PC-3 (cell line): ENCODE results near the gene ADSS1. TPM values are rescaled to one million over a fixed set of nuclear protein-coding genes. Genes with fewer than 3 reads are reported as not detected.

ENCODE experiments used
- ATAC-seq: fragments of 200-7000 bp; cut with Tn5 transposase; 2 replicates; pipeline ENCODE4 v1.9.1; 2020; ENCODE audit warnings: mild to moderate bottlenecking, moderate library complexity
- BruUV-seq: library from RNA; stranded (reverse); fragments of 400-500 nt; replicated peaks from 2 replicates; lab custom pipeline; 2021; lab: Mats Ljungman, UMichigan
- CTCF ChIA-PET: fragments of 300-600 bp; sonication (Branson Sonifier 250); formaldehyde crosslinking; loops from one replicate; lab custom pipeline; 2022; ENCODE audit warnings: antibody characterized with exemption; lab: Charles Lee
- POLR2A ChIA-PET: fragments of 300-600 bp; sonication (Branson Sonifier 250); formaldehyde crosslinking; loops from one replicate; lab custom pipeline; 2022; ENCODE audit warnings: antibody characterized with exemption; ENCODE audit not compliant: unreplicated experiment; lab: Charles Lee
- DNase-seq: peaks from one replicate; pipeline ENCODE4 v3.0.0-alpha.2; 2015
- H2AFZ ChIP-seq: fragments of 300-600 bp; sonication (generic); 2 replicates; pipeline ENCODE4 v1.6.0; 2016; ENCODE audit warnings: antibody characterized with exemption, low read length
- H3F3A ChIP-seq: fragments of 300-600 bp; sonication (generic); one replicate; pipeline ENCODE4 v1.6.0; 2017; ENCODE audit warnings: antibody characterized with exemption, low read length, control low read depth, mild to moderate bottlenecking; ENCODE audit not compliant: unreplicated experiment
- H3K27ac ChIP-seq: fragments of 300-600 bp; sonication (generic); 2 replicates; pipeline ENCODE4 v1.5.1; 2016; ENCODE audit warnings: mild to moderate bottlenecking, low read length
- H3K27me3 ChIP-seq: fragments of 300-600 bp; sonication (generic); 2 replicates; pipeline ENCODE4 v1.6.1; 2016; ENCODE audit warnings: low read length, mixed read lengths
- H3K36me3 ChIP-seq: fragments of 300-600 bp; sonication (generic); 2 replicates; pipeline ENCODE4 v1.6.1; 2016; ENCODE audit warnings: low read depth, mixed run types, low read length, mixed read lengths
- H3K4me1 ChIP-seq: fragments of 300-600 bp; sonication (generic); 2 replicates; pipeline ENCODE4 v1.5.1; 2016; ENCODE audit warnings: low read length; ENCODE audit not compliant: insufficient read depth
- H3K4me2 ChIP-seq: fragments of 300-600 bp; sonication (generic); 2 replicates; pipeline ENCODE4 v1.6.0; 2016; ENCODE audit warnings: low read length
- H3K4me3 ChIP-seq: fragments of 300-600 bp; sonication (generic); 2 replicates; pipeline ENCODE4 v1.5.1; 2016; ENCODE audit warnings: mild to moderate bottlenecking, low read length, mixed read lengths
- H3K79me2 ChIP-seq: fragments of 300-600 bp; sonication (generic); 2 replicates; pipeline ENCODE4 v1.6.1; 2017; ENCODE audit warnings: low read length, mixed read lengths
- H3K9ac ChIP-seq: fragments of 300-600 bp; sonication (generic); 2 replicates; pipeline ENCODE4 v1.6.0; 2016; ENCODE audit warnings: mild to moderate bottlenecking, low read length
- H3K9me2 ChIP-seq: fragments of 300-600 bp; sonication (generic); replicated peaks from 2 replicates; pipeline ENCODE4 v1.6.1; 2016; ENCODE audit warnings: mixed run types, low read length, mixed read lengths
- H3K9me3 ChIP-seq: fragments of 300-600 bp; sonication (generic); 2 replicates; pipeline ENCODE4 v1.6.1; 2016; ENCODE audit warnings: low read length, mixed read lengths
- H4K20me1 ChIP-seq: fragments of 300-600 bp; sonication (generic); 2 replicates; pipeline ENCODE4 v1.6.1; 2016; ENCODE audit warnings: low read length, mixed read lengths
- EZH2 ChIP-seq: fragments of 300-600 bp; sonication (generic); IDR thresholded peaks from one replicate; pipeline ENCODE4 v1.6.1; 2017; ENCODE audit warnings: antibody characterized with exemption, mild to moderate bottlenecking, low read length; ENCODE audit not compliant: unreplicated experiment
- EZH2phosphoT487 ChIP-seq: fragments of 300-600 bp; sonication (generic); IDR thresholded peaks from 2 replicates; pipeline ENCODE4 v1.6.1; 2018; ENCODE audit warnings: mild to moderate bottlenecking, antibody characterized with exemption, low read length, borderline replicate concordance
- intact Hi-C: fragments of 100-400 bp; cut with micrococcal nuclease; formaldehyde crosslinking; loops from 2 replicates; pipeline ENCODE4 v1.9.0; 2023
- total RNA-seq: library from RNA; depleted of rRNA; stranded (reverse); fragments of >200 nt; gene quantifications from 2 replicates; pipeline ENCODE4 v1.2.3, GENCODE V29; 2014
- TF ChIP-seq, protein P1 (sequence below): fragments of 300-600 bp; sonication (generic); conservative IDR thresholded peaks from 2 replicates; pipeline ENCODE4 v1.5.1; 2017; ENCODE audit warnings: antibody characterized with exemption, low read depth, mild to moderate bottlenecking, low read length

ADSS1 gene
- total RNA-seq, 1 experiment from 2014 or later = 7.9 TPM

DNA sequence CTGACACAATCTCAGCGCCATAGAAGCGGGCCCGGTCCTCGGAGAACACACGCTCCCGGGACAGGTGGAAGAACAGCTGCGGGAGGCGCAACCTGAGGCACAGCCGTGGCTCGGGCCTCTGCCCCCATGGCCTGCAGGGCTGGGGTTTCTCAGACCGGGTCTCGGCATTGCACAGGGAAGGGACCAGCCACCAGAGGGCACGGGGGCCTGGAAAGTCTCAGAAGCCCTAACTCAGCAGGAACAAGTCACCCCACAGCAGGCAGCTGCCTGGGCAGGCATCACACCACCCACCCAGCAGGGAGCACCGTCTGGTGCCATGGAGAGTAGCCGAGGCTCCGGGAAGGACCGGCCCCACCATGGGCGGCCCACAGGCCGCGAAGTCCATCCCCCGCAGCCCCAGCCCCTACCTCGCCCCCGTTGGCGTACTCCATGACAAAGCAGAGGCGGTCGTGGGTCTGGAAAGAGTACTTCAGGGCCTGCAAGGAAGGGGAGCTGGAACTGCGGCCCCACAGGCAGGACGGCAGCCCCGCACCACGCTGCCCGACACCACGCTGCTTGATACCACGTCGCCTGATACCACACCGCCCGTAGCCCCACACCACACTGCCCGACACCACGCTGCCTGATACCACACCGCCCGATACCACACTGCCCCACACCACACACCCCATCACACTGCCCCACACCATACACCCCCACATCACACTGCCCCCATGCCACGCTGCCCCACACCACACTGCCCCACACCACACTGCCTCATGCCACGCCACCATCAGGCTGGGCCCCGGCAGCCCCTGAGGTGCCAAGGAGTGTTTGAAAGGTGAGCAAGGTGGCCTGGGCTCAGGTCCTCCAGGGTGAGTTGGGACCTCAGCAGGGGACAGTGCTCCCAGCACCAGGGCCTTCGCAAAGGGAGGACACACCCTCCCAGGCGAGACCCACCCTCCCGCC, 49.8 kb downstream of the ADSS1 start:
- CTCF ChIA-PET = no interaction called here
- H3K9me2 ChIP-seq = no peaks in the 10 kb centered on the region
- no peaks in the 10 kb centered on the region for H3K79me2 ChIP-seq
- H3K9ac ChIP-seq = no peak overlapping the region
- H2AFZ ChIP-seq = no peak overlapping the region
- ATAC-seq (no peak), DNase-seq (no peak)
- no peaks in the 10 kb centered on the region for H3K9me3 ChIP-seq
- H3K27ac ChIP-seq = no peak overlapping the region
- 0 out of 2 replicates have a peak, but pooled peaks cover 3% of the 10 kb centered on the region for H4K20me1 ChIP-seq
- no peak overlapping the region for H3K4me2 ChIP-seq
- H3F3A ChIP-seq = no peaks in the 10 kb centered on the region
- no peaks in the 10 kb centered on the region for H3K27me3 ChIP-seq
- H3K36me3 ChIP-seq = peaks cover 27% of the 10 kb centered on the region
- TF ChIP-seq EZH2phosphoT487 = no peak
- TF ChIP-seq EZH2 = no peak
- TF ChIP-seq, protein P1, sequence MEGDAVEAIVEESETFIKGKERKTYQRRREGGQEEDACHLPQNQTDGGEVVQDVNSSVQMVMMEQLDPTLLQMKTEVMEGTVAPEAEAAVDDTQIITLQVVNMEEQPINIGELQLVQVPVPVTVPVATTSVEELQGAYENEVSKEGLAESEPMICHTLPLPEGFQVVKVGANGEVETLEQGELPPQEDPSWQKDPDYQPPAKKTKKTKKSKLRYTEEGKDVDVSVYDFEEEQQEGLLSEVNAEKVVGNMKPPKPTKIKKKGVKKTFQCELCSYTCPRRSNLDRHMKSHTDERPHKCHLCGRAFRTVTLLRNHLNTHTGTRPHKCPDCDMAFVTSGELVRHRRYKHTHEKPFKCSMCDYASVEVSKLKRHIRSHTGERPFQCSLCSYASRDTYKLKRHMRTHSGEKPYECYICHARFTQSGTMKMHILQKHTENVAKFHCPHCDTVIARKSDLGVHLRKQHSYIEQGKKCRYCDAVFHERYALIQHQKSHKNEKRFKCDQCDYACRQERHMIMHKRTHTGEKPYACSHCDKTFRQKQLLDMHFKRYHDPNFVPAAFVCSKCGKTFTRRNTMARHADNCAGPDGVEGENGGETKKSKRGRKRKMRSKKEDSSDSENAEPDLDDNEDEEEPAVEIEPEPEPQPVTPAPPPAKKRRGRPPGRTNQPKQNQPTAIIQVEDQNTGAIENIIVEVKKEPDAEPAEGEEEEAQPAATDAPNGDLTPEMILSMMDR = no peak
- no TSS peak for BruUV-seq
- intact Hi-C loops = no loop called here
- no peaks in the 10 kb centered on the region for H3K4me1 ChIP-seq
- POLR2A ChIA-PET = no interaction called here
- no peak overlapping the region for H3K4me3 ChIP-seq

DNA sequence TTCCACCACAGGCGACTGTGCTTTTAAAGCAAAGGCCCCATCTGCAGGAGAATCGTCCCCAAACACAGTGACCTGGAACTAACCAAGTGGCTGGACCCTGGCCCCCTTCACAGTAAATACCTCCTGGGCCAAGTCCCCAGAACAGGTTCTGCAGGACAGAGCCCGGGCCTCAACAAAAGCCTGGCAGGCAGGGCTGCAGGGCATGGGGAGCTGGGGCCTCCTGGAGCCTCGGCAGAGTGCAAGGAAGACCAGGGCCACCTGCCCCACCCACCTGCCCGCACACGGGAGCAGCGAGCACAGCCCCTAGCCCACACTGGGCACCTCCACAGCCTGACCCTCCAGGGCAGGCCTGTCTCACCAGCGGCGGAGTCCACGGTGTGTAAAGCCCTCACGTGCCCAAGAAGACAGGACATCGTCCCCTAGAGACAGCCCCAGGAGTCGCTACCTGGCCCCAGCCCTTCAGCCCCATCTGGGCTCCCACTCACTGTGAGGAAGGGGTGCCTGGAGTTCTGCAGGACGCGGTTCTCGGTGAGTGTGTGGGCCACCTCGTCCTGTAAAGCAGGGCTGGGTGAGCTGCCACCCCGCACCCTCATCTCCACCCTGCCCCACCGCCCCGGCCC, 50.5 kb downstream of the ADSS1 start:
- H3F3A ChIP-seq = no peaks in the 10 kb centered on the region
- no peak overlapping the region for H3K9ac ChIP-seq
- H3K79me2 ChIP-seq = no peaks in the 10 kb centered on the region
- no TSS peak for BruUV-seq
- H3K9me3 ChIP-seq = no peaks in the 10 kb centered on the region
- ATAC-seq (no peak; the same call in 1 of the 2 replicates), DNase-seq (no peak)
- TF ChIP-seq, protein P1 = no peak
- no peak for TF ChIP-seq EZH2
- TF ChIP-seq EZH2phosphoT487 = no peak
- POLR2A ChIA-PET = no interaction called here
- H2AFZ ChIP-seq = no peak overlapping the region
- CTCF ChIA-PET = no interaction called here
- no peaks in the 10 kb centered on the region for H3K9me2 ChIP-seq
- no peak overlapping the region for H3K4me2 ChIP-seq
- intact Hi-C loops = no loop called here
- H3K27me3 ChIP-seq = no peaks in the 10 kb centered on the region
- H3K4me1 ChIP-seq = no peaks in the 10 kb centered on the region
- H3K36me3 ChIP-seq = peaks cover 27% of the 10 kb centered on the region
- 0 out of 2 replicates have a peak, but pooled peaks cover 3% of the 10 kb centered on the region for H4K20me1 ChIP-seq
- no peak overlapping the region for H3K27ac ChIP-seq
- H3K4me3 ChIP-seq = no peak overlapping the region
